ENCODE data around the gene PDE4B. TPM values are rescaled to one million over a fixed set of nuclear protein-coding genes. Genes with fewer than 3 reads are reported as not detected.

The PDE4B gene
- total and polyA plus RNA-seq, 10 of the 15 experiments (the other 5 are each of a cell fraction or from before 2014, with no cell fraction given), result 3.0 to 13.2 (median 5.7) TPM

GRCh38 chr1:65825741-65826140, 33.0 kb downstream of the PDE4B start:
- FAIRE-seq (no peak), DNase-seq (ENCODE audit: low read depth, low spot score) (no peak), ATAC-seq (no peak)
- in situ Hi-C loops (cut with MboI) (no loop called here), intact Hi-C loops (cut with micrococcal nuclease; ENCODE audit: unreplicated experiment) (no loop called here)
- SMC1A ChIA-PET (ENCODE audit: uncharacterized antibody, unreplicated experiment), result interaction anchor here (0.6 kb wide), 1 partner anchor 21 kb away, joined by 4 read pairs; no protein-coding TSS in a partner anchor
- H3K4me1 ChIP-seq (ENCODE audit: control insufficient read depth, insufficient read depth, low read length), result no peaks in the 10 kb centered on the region
- no peaks in the 10 kb centered on the region for H4K20me1 ChIP-seq (ENCODE audit: control insufficient read depth, insufficient read depth)
- H3K4me3 ChIP-seq, result no peak overlapping the region
- CTCF ChIA-PET, result no interaction called here
- no peaks in the 10 kb centered on the region for H3K27me3 ChIP-seq (replicated peaks in 1 of 2; ENCODE audit: control insufficient read depth in 2 of 2, insufficient read depth in 2 of 2, low read length in 1 of 2)
- H3K79me2 ChIP-seq (ENCODE audit: control insufficient read depth, insufficient read depth, low read length), result no peaks in the 10 kb centered on the region
- RAD21 ChIA-PET (ENCODE audit: unreplicated experiment), result no interaction called here
- H3K36me3 ChIP-seq (ENCODE audit: control insufficient read depth in 2 of 2, insufficient read depth in 2 of 2, low read length in 1 of 2), result no peaks in the 10 kb centered on the region
- 0% methylated on average over 1 of the region's 1 CpG for WGBS (ENCODE audit: insufficient coverage, insufficient replicate concordance, low lambda C conversion rate, missing lambda C conversion rate)
- TF ChIP-seq SUPT20H (IDR thresholded peaks at IDR 0.05; ENCODE audit: borderline replicate concordance, control insufficient read depth, low read depth, low read length) (no peak), IRF4 (IDR thresholded peaks at IDR 0.05; ENCODE audit: low read depth, low read length) (no peak), EGR1 (IDR thresholded peaks at IDR 0.05; ENCODE audit: borderline replicate concordance in 1 of 2, low read depth in 2 of 2, low read length in 2 of 2) (no peak), CREB1 (IDR thresholded peaks at IDR 0.05; ENCODE audit: low read depth) (no peak), NFIC (IDR thresholded peaks at IDR 0.05; ENCODE audit: low read depth, low read length) (no peak), MAX (IDR thresholded peaks at IDR 0.05; ENCODE audit: low read depth, low read length) (no peak), ZBED1 (IDR thresholded peaks at IDR 0.05; ENCODE audit: borderline replicate concordance) (no peak), CHD2 (IDR thresholded peaks at IDR 0.05; ENCODE audit: borderline replicate concordance, low read depth, low read length) (no peak), RELA (IDR thresholded peaks at IDR 0.05; ENCODE audit: borderline replicate concordance, partially characterized antibody) (no peak), JUNB (IDR thresholded peaks at IDR 0.05) (no peak), ZBTB40 (IDR thresholded peaks at IDR 0.05; ENCODE audit: borderline replicate concordance) (no peak), SUZ12 (IDR thresholded peaks at IDR 0.05; ENCODE audit: unreplicated experiment) (no peak), NR2F1 (conservative IDR thresholded peaks at IDR 0.05) (no peak), MEF2B (IDR thresholded peaks at IDR 0.05; ENCODE audit: partially characterized antibody, poor library complexity, severe bottlenecking) (no peak)
- TF ChIP-seq, protein P1, sequence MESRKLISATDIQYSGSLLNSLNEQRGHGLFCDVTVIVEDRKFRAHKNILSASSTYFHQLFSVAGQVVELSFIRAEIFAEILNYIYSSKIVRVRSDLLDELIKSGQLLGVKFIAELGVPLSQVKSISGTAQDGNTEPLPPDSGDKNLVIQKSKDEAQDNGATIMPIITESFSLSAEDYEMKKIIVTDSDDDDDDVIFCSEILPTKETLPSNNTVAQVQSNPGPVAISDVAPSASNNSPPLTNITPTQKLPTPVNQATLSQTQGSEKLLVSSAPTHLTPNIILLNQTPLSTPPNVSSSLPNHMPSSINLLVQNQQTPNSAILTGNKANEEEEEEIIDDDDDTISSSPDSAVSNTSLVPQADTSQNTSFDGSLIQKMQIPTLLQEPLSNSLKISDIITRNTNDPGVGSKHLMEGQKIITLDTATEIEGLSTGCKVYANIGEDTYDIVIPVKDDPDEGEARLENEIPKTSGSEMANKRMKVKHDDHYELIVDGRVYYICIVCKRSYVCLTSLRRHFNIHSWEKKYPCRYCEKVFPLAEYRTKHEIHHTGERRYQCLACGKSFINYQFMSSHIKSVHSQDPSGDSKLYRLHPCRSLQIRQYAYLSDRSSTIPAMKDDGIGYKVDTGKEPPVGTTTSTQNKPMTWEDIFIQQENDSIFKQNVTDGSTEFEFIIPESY (IDR thresholded peaks at IDR 0.05), result no peak
- no peaks in the 10 kb centered on the region for H3K9me3 ChIP-seq (replicated peaks; ENCODE audit: control insufficient read depth, insufficient read depth, low read length)
- no peak overlapping the region for H3K9ac ChIP-seq (ENCODE audit: control insufficient read depth, insufficient read depth, low read length)
- H3K4me2 ChIP-seq (ENCODE audit: control insufficient read depth, insufficient read depth), result no peak overlapping the region
- H3K27ac ChIP-seq (ENCODE audit: control insufficient read depth, insufficient read depth), result no peak overlapping the region
- H2AFZ ChIP-seq (ENCODE audit: control insufficient read depth, low read depth, low read length), result no peak overlapping the region
- POLR2A ChIA-PET, result no interaction called here
- no TSS peak for BruUV-seq (replicated peaks)

Measured in GM12878 (cell line).